Stimulated activated CD8-positive, alpha-beta memory T cell treated with anti-CD3 and anti-CD28 coated beads, Interleukin-4, amount 100 ng/mL, for 1 hour (primary cell): ENCODE data around the gene BOLA2B.
A peak's percentile ranks its signal among the peaks of the same experiment; 100 is the strongest.
"Not testable (repeated sequence)": the region's sequence is repeated elsewhere in the genome, so short reads cannot be mapped to it uniquely, and the experiment has no call there.

Experiments used
- DNase-seq, 2 donors: peaks; one replicate each; pipeline ENCODE4 v3.0.0-alpha.2; 2020; ENCODE audit warnings: low read depth in 2 of 2, low spot score in 1 of 2

The BOLA2B gene

GRCh38 chr16:30193615-30194014 lies at the start of gene BOLA2B, which contains the start of gene SLX1A:
TSS of gene BOLA2B (minus strand) at chr16:30193666. CDS start at chr16:30193595, 71 bp downstream.
TSS of gene SLX1A (plus strand) at chr16:30193875. CDS start at chr16:30194085, 210 bp downstream.
- DNase-seq = not testable (repeated sequence)

GRCh38 chr16:30217082-30217481 lies 23.6 kb upstream of the BOLA2B start:
- not testable (repeated sequence) for DNase-seq

- DNase-seq = not testable (repeated sequence)
Observed at GRCh38 chr16:30211414-30211813, 17.9 kb upstream of the BOLA2B start.

GRCh38 chr16:30209032-30209431 lies 15.6 kb upstream of the BOLA2B start:
- not testable (repeated sequence) for DNase-seq

- not testable (repeated sequence) for DNase-seq
Observed at GRCh38 chr16:30207063-30207704, 13.7 kb upstream of the BOLA2B start.

- not testable (repeated sequence) for DNase-seq
Observed at GRCh38 chr16:30206252-30206651, 12.8 kb upstream of the BOLA2B start.

- DNase-seq = not testable (repeated sequence)
Observed at GRCh38 chr16:30205541-30206236, 12.2 kb upstream of the BOLA2B start.

- DNase-seq = not testable (repeated sequence)
Observed at GRCh38 chr16:30199608-30200343, 6.3 kb upstream of the BOLA2B start.

GRCh38 chr16:30199049-30199448 lies 5.6 kb upstream of the BOLA2B start, which contains the start of gene SULT1A3:
TSS of gene SULT1A3 (plus strand) at chr16:30199255. CDS start at chr16:30200729, 1,474 bp downstream.
- DNase-seq = not testable (repeated sequence)

- not testable (repeated sequence) for DNase-seq
Observed at GRCh38 chr16:30197001-30197400, 3.5 kb upstream of the BOLA2B start.

- not testable (repeated sequence) for DNase-seq
Observed at GRCh38 chr16:30194172-30194925, 883 bp upstream of the BOLA2B start.

- DNase-seq = not testable (repeated sequence)
Observed at GRCh38 chr16:30193098-30193497, 368 bp downstream of the BOLA2B start.

GRCh38 chr16:30191158-30191557 lies 2.3 kb downstream of the BOLA2B start:
- DNase-seq = not testable (repeated sequence)

GRCh38 chr16:30187971-30188561 lies 5.4 kb downstream of the BOLA2B start:
- DNase-seq = no peak

GRCh38 chr16:30187556-30187865 lies 6.0 kb downstream of the BOLA2B start:
- DNase-seq = no peak

- peak; percentile 80 to 82 for DNase-seq
Observed at GRCh38 chr16:30186782-30187555, 6.5 kb downstream of the BOLA2B start.

- DNase-seq = no peak
Observed at GRCh38 chr16:30186444-30186781, 7.1 kb downstream of the BOLA2B start.

GRCh38 chr16:30185683-30186421 lies 7.6 kb downstream of the BOLA2B start:
- peak; percentile 60 to 71 for DNase-seq
